Gastroesophageal sphincter (tissue), 2 donors: ENCODE data around the gene CLEC4M.

Source experiments
- EP300 ChIP-seq: sonication (generic); formaldehyde crosslinking; IDR thresholded peaks from one replicate; pipeline ENCODE4 v1.6.1; 2017; ENCODE audit warnings: antibody characterized with exemption, mild to moderate bottlenecking
- POLR2AphosphoS5 ChIP-seq: sonication (generic); formaldehyde crosslinking; IDR thresholded peaks from one replicate; pipeline ENCODE4 v1.6.1; 2017; ENCODE audit warnings: antibody characterized with exemption

DNA sequence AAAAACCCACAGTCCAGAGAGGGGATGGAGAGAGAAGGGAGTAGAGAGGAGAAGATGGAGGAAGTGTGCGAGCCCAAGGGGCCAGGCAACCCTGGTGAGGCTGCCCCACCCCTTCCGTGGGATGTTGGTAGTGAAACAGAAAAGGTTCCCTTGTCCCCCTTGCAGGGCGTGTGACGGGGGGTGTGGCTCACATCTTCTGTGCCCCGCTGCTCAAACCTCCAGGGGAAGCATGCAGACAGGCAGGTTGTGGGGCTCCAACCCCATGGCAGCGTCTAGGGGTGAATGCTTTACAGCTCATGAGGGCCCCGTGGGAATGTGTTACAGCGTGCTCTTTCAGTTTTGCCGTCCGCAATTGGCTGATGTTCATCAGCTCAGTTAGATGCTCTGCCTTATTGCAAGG, 52.3 kb downstream of the CLEC4M start:
- TF ChIP-seq EP300 (no peak), POLR2AphosphoS5 (no peak)
